ENCODE data around the gene ABCA9. TPM values are rescaled to one million over a fixed set of nuclear protein-coding genes. Genes with fewer than 3 reads are reported as not detected.
A peak's percentile ranks its signal among the peaks of the same experiment; 100 is the strongest.

ABCA9 gene
- polyA plus RNA-seq, 1 donor from 2014 or later = 0.69 TPM

DNA sequence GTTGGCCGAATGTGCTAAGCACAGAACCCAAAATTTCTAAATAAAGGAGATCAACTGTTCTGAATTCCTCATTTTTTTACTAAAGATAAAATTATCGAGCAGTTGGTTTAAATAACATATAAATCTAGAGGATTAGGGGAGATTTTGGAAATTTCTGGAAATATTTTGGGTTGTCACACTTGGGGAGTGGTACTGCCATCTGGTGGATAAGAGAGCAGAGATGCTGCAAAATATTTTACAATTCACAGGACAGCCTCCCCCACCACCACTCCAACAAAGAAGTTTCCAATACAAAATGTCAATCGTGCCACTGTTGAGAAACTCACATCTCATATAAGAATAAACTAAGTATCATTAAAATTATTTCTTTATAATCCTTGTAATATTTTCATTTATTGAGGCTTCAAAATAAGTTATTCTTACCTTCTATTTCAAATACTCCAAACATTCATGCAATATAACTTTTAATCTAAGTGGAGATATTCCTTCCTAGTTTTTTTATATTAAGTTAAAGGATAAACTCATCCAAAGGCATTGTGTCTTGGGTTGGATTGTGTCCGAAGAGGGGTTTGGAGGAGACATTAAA, 88.5 kb downstream of the ABCA9 start:
- Histone ChIP-seq H3K27ac (ENCODE audit: low read length) (no peak overlapping the region), H4K20me1 (ENCODE audit: insufficient read depth) (no peaks in the 10 kb centered on the region), H3K4me2 (ENCODE audit: low read length) (no peak overlapping the region), H3K9ac (ENCODE audit: low read length) (no peak overlapping the region), H3K36me3 (ENCODE audit: insufficient read depth, low read length) (no peaks in the 10 kb centered on the region), H3K9me2 (ENCODE audit: insufficient read depth, low read length) (no peaks in the 10 kb centered on the region), H3K4me3 (ENCODE audit: low read length) (no peak overlapping the region), H3K79me2 (replicated peaks; ENCODE audit: insufficient read depth, low read length) (no peaks in the 10 kb centered on the region), H3F3A (ENCODE audit: insufficient read depth, low read length, poor library complexity, severe bottlenecking) (no peaks in the 10 kb centered on the region), H3K9me3 (ENCODE audit: low read length) (no peaks in the 10 kb centered on the region), H2AFZ (ENCODE audit: low read depth, low read length) (no peak overlapping the region), H3K27me3 (ENCODE audit: insufficient read depth, low read depth, low read length) (no peaks in the 10 kb centered on the region)
- TF ChIP-seq TAF1 (IDR thresholded peaks at IDR 0.05; ENCODE audit: low read depth) = no peak
- no peak for TF ChIP-seq SMC3 (conservative IDR thresholded peaks at IDR 0.05; ENCODE audit: poor library complexity)
- TF ChIP-seq, protein P1, sequence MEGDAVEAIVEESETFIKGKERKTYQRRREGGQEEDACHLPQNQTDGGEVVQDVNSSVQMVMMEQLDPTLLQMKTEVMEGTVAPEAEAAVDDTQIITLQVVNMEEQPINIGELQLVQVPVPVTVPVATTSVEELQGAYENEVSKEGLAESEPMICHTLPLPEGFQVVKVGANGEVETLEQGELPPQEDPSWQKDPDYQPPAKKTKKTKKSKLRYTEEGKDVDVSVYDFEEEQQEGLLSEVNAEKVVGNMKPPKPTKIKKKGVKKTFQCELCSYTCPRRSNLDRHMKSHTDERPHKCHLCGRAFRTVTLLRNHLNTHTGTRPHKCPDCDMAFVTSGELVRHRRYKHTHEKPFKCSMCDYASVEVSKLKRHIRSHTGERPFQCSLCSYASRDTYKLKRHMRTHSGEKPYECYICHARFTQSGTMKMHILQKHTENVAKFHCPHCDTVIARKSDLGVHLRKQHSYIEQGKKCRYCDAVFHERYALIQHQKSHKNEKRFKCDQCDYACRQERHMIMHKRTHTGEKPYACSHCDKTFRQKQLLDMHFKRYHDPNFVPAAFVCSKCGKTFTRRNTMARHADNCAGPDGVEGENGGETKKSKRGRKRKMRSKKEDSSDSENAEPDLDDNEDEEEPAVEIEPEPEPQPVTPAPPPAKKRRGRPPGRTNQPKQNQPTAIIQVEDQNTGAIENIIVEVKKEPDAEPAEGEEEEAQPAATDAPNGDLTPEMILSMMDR (IDR thresholded peaks at IDR 0.05; ENCODE audit: poor library complexity, severe bottlenecking) = peak; percentile 26

GRCh38 chr17:68969101-68969500, 91.6 kb downstream of the ABCA9 start:
- Histone ChIP-seq H3K36me3 (ENCODE audit: insufficient read depth, low read length) (no peaks in the 10 kb centered on the region), H3K4me2 (ENCODE audit: low read length) (no peak overlapping the region), H3K9ac (ENCODE audit: low read length) (no peak overlapping the region), H3K4me3 (ENCODE audit: low read length) (no peak overlapping the region), H3F3A (ENCODE audit: insufficient read depth, low read length, poor library complexity, severe bottlenecking) (no peaks in the 10 kb centered on the region), H3K27ac (ENCODE audit: low read length) (no peak overlapping the region), H3K79me2 (replicated peaks; ENCODE audit: insufficient read depth, low read length) (no peaks in the 10 kb centered on the region), H2AFZ (ENCODE audit: low read depth, low read length) (no peak overlapping the region), H4K20me1 (ENCODE audit: insufficient read depth) (no peaks in the 10 kb centered on the region), H3K9me2 (ENCODE audit: insufficient read depth, low read length) (no peaks in the 10 kb centered on the region), H3K9me3 (ENCODE audit: low read length) (no peaks in the 10 kb centered on the region), H3K27me3 (ENCODE audit: insufficient read depth, low read depth, low read length) (no peaks in the 10 kb centered on the region)
- no peak for TF ChIP-seq MXI1 (conservative IDR thresholded peaks at IDR 0.05; ENCODE audit: poor library complexity, severe bottlenecking)
- TF ChIP-seq, protein P1 (IDR thresholded peaks at IDR 0.05; ENCODE audit: poor library complexity, severe bottlenecking) = no peak
- TF ChIP-seq POLR2AphosphoS5 (IDR thresholded peaks at IDR 0.05) = no peak
- TF ChIP-seq RAD21 (conservative IDR thresholded peaks at IDR 0.05) = no peak
- TF ChIP-seq REST (IDR thresholded peaks at IDR 0.05; ENCODE audit: borderline replicate concordance) = no peak
- no peak for TF ChIP-seq EZH2 (IDR thresholded peaks at IDR 0.05; ENCODE audit: borderline replicate concordance, insufficient read depth, low read length, poor library complexity, severe bottlenecking)
- no peak for TF ChIP-seq EP300 (conservative IDR thresholded peaks at IDR 0.05; ENCODE audit: poor library complexity, severe bottlenecking)
- no peak for TF ChIP-seq SMC3 (conservative IDR thresholded peaks at IDR 0.05; ENCODE audit: poor library complexity)
- no peak for TF ChIP-seq TAF1 (IDR thresholded peaks at IDR 0.05; ENCODE audit: low read depth)

Data from neural cell (in vitro differentiated cells).